Islet precursor cell (in vitro differentiated cells): Measurements from ENCODE around the gene HSPH1.

Experiments
- DNase-seq: peaks from one replicate; pipeline ENCODE4 v3.0.0-alpha.2; 2018

Gene HSPH1

GRCh38 chr13:31093145-31093885, 68.4 kb downstream of the HSPH1 start:
- peak; percentile 47 for DNase-seq

DNA sequence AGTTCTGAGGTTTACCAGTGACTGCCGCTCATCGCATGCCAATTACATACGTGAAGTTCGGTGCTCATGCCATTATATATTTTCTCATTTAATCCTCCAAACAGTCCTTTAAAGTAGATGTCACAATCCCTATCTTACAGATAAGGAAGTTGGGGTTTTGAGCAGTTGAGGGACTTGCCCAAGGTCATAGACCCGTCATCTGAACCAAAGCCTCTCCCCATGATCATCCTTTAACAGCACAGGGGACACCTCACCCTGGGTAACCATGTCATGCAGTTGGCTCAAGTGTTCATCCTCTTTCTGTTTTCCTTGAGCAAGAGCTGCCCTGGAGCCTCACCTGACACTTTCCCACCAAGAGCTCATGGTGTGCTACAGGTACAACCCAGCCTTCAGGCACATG, 69.1 kb downstream of the HSPH1 start:
- no peak for DNase-seq

DNA sequence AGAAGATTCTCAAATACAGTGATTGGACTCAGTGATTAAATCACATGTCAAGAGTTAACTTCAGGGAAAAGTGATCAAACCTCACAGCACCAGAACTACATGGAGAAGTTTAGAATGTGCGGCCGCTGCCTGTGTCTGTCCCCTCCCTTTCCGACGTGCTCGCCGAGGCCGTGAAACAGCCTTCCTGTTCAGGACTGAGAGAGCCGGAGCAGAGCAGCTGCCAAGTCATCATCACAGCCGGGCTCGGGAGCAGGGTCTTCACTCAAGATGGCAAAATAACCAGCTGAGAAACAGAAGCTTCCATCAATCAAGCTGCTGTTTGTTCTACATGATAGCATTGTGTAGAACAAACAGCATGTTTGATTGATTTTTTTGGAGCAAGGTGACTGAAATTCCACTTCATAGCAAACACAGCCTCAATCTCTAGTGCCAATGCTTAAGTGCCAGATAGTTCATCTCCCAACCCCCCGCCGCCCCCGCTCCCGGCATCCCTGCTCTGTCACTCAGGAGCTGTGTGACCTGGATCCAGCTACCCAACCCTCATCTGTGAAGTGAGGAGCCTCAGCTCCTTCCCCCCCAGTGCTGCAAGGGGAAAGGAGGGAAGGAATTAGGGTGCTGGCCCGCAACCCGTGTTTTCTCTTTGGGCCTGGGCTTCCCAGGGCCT, 70.6 kb downstream of the HSPH1 start:
- peak; percentile 20 for DNase-seq

GRCh38 chr13:31090096-31090495, 71.6 kb downstream of the HSPH1 start:
- DNase-seq = peak; percentile 81

- DNase-seq = no peak
Observed at GRCh38 chr13:31089649-31090048, 72.1 kb downstream of the HSPH1 start.

GRCh38 chr13:31088826-31089420, 72.8 kb downstream of the HSPH1 start:
- DNase-seq = peak; percentile 32
